Naive thymus-derived CD4-positive, alpha-beta T cell (primary cell): ENCODE results near the gene NOL4L. TPM values are rescaled to one million over a fixed set of nuclear protein-coding genes. Genes with fewer than 3 reads are reported as not detected.
A peak's percentile ranks its signal among the peaks of the same experiment; 100 is the strongest.

Experiments
- ATAC-seq: fragments of 150-1000 bp; cut with Tn5 transposase; 2 replicates; pipeline ENCODE4 v1.10.0; 2021; ENCODE audit warnings: mild to moderate bottlenecking, moderate library complexity
- CTCF ChIA-PET: fragments of 350-600 bp; sonication (Branson Sonifier 250); formaldehyde crosslinking; loops from one replicate; lab custom pipeline; 2021; ENCODE audit warnings: antibody characterized with exemption; lab: Charles Lee
- POLR2A ChIA-PET: fragments of 350-600 bp; sonication (Branson Sonifier 250); formaldehyde crosslinking; loops from one replicate; lab custom pipeline; 2021; ENCODE audit warnings: antibody characterized with exemption, inconsistent platforms; lab: Charles Lee
- DNase-seq, 9 donors: peaks; one replicate each; pipeline versions ENCODE4 v3.0.0 to v3.0.0-alpha.2; 2020 to 2022; ENCODE audit warnings: mixed read lengths in 1 of 9
- H3K27ac ChIP-seq: one replicate; pipeline ENCODE4 v1.7.0; 2013; ENCODE audit warnings: mild to moderate bottlenecking, low read depth, low read length, moderate library complexity
- H3K27me3 ChIP-seq, 2 donors: one replicate each; pipeline ENCODE4 v1.7.0; 2013; ENCODE audit warnings: low read length in 2 of 2, mild to moderate bottlenecking in 2 of 2, moderate library complexity in 2 of 2; ENCODE audit not compliant: control insufficient read depth in 2 of 2, insufficient read depth in 2 of 2
- H3K36me3 ChIP-seq, 3 experiments: 1 replicate in 2 of 3; 2 replicates in 1 of 3; pipeline ENCODE4 v1.7.0; 2013; ENCODE audit warnings: low read length in 3 of 3, mild to moderate bottlenecking in 3 of 3, moderate library complexity in 1 of 3; ENCODE audit not compliant: insufficient read depth in 3 of 3, control insufficient read depth in 2 of 3
- H3K4me1 ChIP-seq, 2 donors: one replicate each; pipeline ENCODE4 v1.7.0; 2013; ENCODE audit warnings: low read length in 2 of 2, mild to moderate bottlenecking in 2 of 2, moderate library complexity in 1 of 2; ENCODE audit not compliant: control insufficient read depth in 2 of 2, insufficient read depth in 2 of 2
- H3K4me3 ChIP-seq: 2 replicates; pipeline ENCODE4 v1.7.0; 2013; ENCODE audit warnings: mild to moderate bottlenecking, low read length
- H3K9me3 ChIP-seq, 3 experiments: 1 replicate in 2 of 3; 2 replicates in 1 of 3; pipeline ENCODE4 v1.7.0; 2013; ENCODE audit warnings: low read length in 3 of 3; ENCODE audit not compliant: control insufficient read depth in 2 of 3
- H3K27ac Mint-ChIP-seq, 9 donors: one replicate each; pipeline ENCODE4 v1.8.0; 2020 to 2022; ENCODE audit warnings: mixed read lengths in 9 of 9, mild to moderate bottlenecking in 8 of 9, moderate library complexity in 5 of 9, inconsistent platforms in 2 of 9
- H3K27me3 Mint-ChIP-seq, 5 donors: one replicate each; pipeline ENCODE4 v1.8.0; 2021 to 2022; ENCODE audit warnings: mixed read lengths in 5 of 5, mild to moderate bottlenecking in 1 of 5
- H3K36me3 Mint-ChIP-seq, 5 donors: one replicate each; pipeline ENCODE4 v1.8.0; 2020 to 2022; ENCODE audit warnings: mixed read lengths in 5 of 5, mild to moderate bottlenecking in 3 of 5, inconsistent platforms in 1 of 5
- H3K4me1 Mint-ChIP-seq, 7 donors: one replicate each; pipeline ENCODE4 v1.8.0; 2020 to 2022; ENCODE audit warnings: mixed read lengths in 7 of 7, mild to moderate bottlenecking in 3 of 7, inconsistent platforms in 1 of 7
- H3K4me3 Mint-ChIP-seq, 10 donors: one replicate each; pipeline ENCODE4 v1.8.0; 2020 to 2022; ENCODE audit warnings: mild to moderate bottlenecking in 10 of 10, mixed read lengths in 10 of 10, moderate library complexity in 6 of 10, inconsistent platforms in 2 of 10
- H3K9me3 Mint-ChIP-seq, 11 donors: one replicate each; pipeline ENCODE4 v1.8.0; 2020 to 2022; ENCODE audit warnings: mixed read lengths in 11 of 11, mild to moderate bottlenecking in 4 of 11, inconsistent platforms in 1 of 11, moderate library complexity in 1 of 11
- intact Hi-C, 2 donors: fragments of 100-400 bp; cut with micrococcal nuclease; formaldehyde crosslinking; loops; one replicate each; pipeline ENCODE4 v1.15.1; 2023
- polyA plus RNA-seq, 2 donors: library from polyadenylated mRNA; unstranded; fragments of 300-500 nt; fragmentation: Illumina TruSeq; gene quantifications; one replicate each; pipeline ENCODE4 v1.2.3, GENCODE V29; 2021
- total RNA-seq, 6 experiments: library from RNA in 5 of 6; stranded (reverse) in 5 of 6; gene quantifications; 1 replicate in 5 of 6; 2 replicates in 1 of 6; pipeline ENCODE4 v1.2.3 and lab custom pipeline; 2021 to 2026

The NOL4L gene
- total and polyA plus RNA-seq, 7 experiments from 2014 or later = 17.3 to 81.9 (median 62.7) TPM

- no peaks in the 10 kb centered on the region for H3K9me3 Mint-ChIP-seq
- DNase-seq = no peak
- Histone ChIP-seq H3K9me3 (no peaks in the 10 kb centered on the region), H3K4me3 (no peak overlapping the region), H3K27ac (peak overlapping the region; percentile 36), H3K4me1 (peaks cover 29 to 33% of the 10 kb centered on the region in 2 donors), H3K27me3 (no peaks in the 10 kb centered on the region), H3K36me3 (peaks cover 0 to 6% (median 5%) of the 10 kb centered on the region in 3 experiments)
- H3K4me3 Mint-ChIP-seq = no peak overlapping the region
- no peak overlapping the region for H3K27ac Mint-ChIP-seq
- ATAC-seq = no peak
- H3K4me1 Mint-ChIP-seq = peaks cover 1 to 52% (median 22%) of the 10 kb centered on the region in 7 donors
- intact Hi-C loops = no loop called here
- H3K36me3 Mint-ChIP-seq = peaks cover 0 to 14% (median 0%) of the 10 kb centered on the region in 5 donors
- no peaks in the 10 kb centered on the region for H3K27me3 Mint-ChIP-seq
- ChIA-PET POLR2A (no interaction called here), CTCF (interaction anchor here (0.5 kb wide), 1 partner anchor 9 kb away, joined by 3 read pairs; no protein-coding TSS in a partner anchor)
Observed at GRCh38 chr20:32567384-32568178, 17.6 kb downstream of the NOL4L start.

DNA sequence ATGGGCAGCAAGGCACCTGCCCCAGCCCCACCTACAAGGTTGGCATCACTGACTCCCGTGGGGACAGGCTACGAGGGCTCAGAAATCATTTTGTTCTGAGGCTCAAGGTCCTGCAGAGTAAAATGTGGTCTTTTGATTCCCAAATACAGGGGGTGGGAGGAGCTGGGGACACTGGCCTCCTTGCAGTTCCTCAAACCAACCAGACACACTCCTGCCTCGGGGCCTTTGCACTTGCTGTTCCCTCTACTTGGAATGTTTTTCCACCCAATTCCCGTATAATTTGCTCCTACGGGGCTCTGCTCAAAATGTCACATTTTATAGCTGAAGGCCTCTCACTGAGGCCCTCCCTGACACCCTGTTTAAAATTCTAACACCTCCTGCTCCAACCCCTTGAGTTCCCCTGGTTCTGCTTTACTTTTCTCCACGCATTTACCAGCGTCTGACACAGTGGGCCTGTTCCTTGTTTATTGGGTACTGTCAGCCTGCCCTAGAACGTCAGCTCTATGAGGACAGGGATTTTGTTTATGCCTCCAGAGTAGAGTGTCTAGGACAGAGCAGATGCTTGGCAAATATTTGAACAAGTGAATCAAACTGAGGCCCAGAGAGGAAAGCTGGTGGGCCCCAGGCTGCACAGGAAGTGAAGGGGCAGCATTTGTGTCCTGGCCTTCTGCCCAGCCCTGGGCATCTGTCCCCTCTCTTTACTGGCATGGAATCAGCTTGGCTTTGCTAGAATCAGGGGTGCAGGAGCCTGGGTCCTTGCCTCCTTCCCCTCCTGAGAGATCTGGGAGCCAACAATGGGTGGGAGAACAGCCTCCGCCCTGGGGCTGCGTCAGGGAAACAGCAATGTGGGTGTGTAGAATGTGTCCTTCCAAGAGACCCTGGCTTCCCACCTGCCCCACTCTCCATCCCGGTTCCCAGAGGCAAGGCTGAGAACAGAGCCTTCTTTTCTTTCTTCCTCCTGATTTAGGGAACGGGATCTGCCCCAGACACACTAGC lies 18.5 kb downstream of the NOL4L start:
- Mint-ChIP-seq H3K27me3 (no peaks in the 10 kb centered on the region), H3K4me3 (no peak overlapping the region), H3K9me3 (no peaks in the 10 kb centered on the region), H3K36me3 (peaks cover 0 to 14% (median 0%) of the 10 kb centered on the region in 5 donors), H3K4me1 (peaks cover 6 to 52% (median 31%) of the 10 kb centered on the region in 7 donors), H3K27ac (peak overlapping the region in 1 of 9 donors; percentile 85)
- CTCF ChIA-PET = interaction anchor here (0.9 kb wide), 1 partner anchor 44 kb away, joined by 3 read pairs; no protein-coding TSS in a partner anchor
- Histone ChIP-seq H3K36me3 (peaks cover 0 to 6% (median 5%) of the 10 kb centered on the region in 3 experiments), H3K27ac (peak overlapping the region; percentile 36), H3K27me3 (no peaks in the 10 kb centered on the region), H3K9me3 (no peaks in the 10 kb centered on the region), H3K4me3 (no peak overlapping the region), H3K4me1 (peaks cover 30 to 33% of the 10 kb centered on the region in 2 donors)
- intact Hi-C loops = no loop called here
- ATAC-seq (no peak), DNase-seq (no peak)
- POLR2A ChIA-PET = interaction anchor here (0.8 kb wide), 1 partner anchor 12 kb away, joined by 3 read pairs; no protein-coding TSS in a partner anchor

GRCh38 chr20:32565735-32566032 lies 19.4 kb downstream of the NOL4L start:
- H3K4me3 Mint-ChIP-seq = peak overlapping the region in 2 of 10 donors; percentile 13 to 30

GRCh38 chr20:32564921-32565734 lies 20.0 kb downstream of the NOL4L start:
- peak; percentile 55 for ATAC-seq
- H3K27ac ChIP-seq = no peak overlapping the region
- no peaks in the 10 kb centered on the region for H3K9me3 Mint-ChIP-seq
- H3K36me3 ChIP-seq = peaks cover 0 to 6% (median 5%) of the 10 kb centered on the region in 3 experiments
- H3K9me3 ChIP-seq = no peaks in the 10 kb centered on the region
- peak overlapping the region in 2 of 10 donors; percentile 13 to 30 for H3K4me3 Mint-ChIP-seq
- H3K36me3 Mint-ChIP-seq = peaks cover 0 to 14% (median 0%) of the 10 kb centered on the region in 5 donors
- intact Hi-C loops = no loop called here
- peak overlapping the region in 5 of 9 donors; percentile 13 to 95 (median 78) for H3K27ac Mint-ChIP-seq
- H3K27me3 Mint-ChIP-seq = no peaks in the 10 kb centered on the region
- ChIA-PET POLR2A (interaction anchor here (0.9 to 1.6 kb wide), 3 partner anchors 15 to 31 kb away, joined by 3 to 4 read pairs (median 4); no protein-coding TSS in a partner anchor), CTCF (interaction anchor here (0.7 kb wide), 1 partner anchor 420 kb away, joined by 3 read pairs; no protein-coding TSS in a partner anchor)
- H3K4me1 ChIP-seq = peaks cover 25 to 37% of the 10 kb centered on the region in 2 donors
- H3K27me3 ChIP-seq = no peaks in the 10 kb centered on the region
- no peak for DNase-seq
- H3K4me1 Mint-ChIP-seq = peaks cover 11 to 53% (median 46%) of the 10 kb centered on the region in 7 donors
- H3K4me3 ChIP-seq = no peak overlapping the region

More at GRCh38 chr20:32565735-32566032, 19.4 kb downstream of the NOL4L start:
- ATAC-seq (no peak), DNase-seq (no peak)
- H3K27ac ChIP-seq = no peak overlapping the region
- H3K36me3 ChIP-seq = peaks cover 0 to 6% (median 5%) of the 10 kb centered on the region in 3 experiments
- no peaks in the 10 kb centered on the region for H3K27me3 ChIP-seq
- peak overlapping the region in 5 of 9 donors; percentile 13 to 95 (median 78) for H3K27ac Mint-ChIP-seq
- ChIA-PET POLR2A (interaction anchor here (0.9 to 1.6 kb wide), 2 partner anchors 14 to 31 kb away, joined by 4 read pairs; no protein-coding TSS in a partner anchor), CTCF (interaction anchor here (0.7 to 0.9 kb wide), 2 partner anchors 43 to 419 kb away, joined by 3 read pairs; no protein-coding TSS in a partner anchor)
- H3K9me3 ChIP-seq = no peaks in the 10 kb centered on the region
- H3K27me3 Mint-ChIP-seq = no peaks in the 10 kb centered on the region
- intact Hi-C loops = no loop called here
- peaks cover 0 to 14% (median 0%) of the 10 kb centered on the region in 5 donors for H3K36me3 Mint-ChIP-seq
- peaks cover 30 to 37% of the 10 kb centered on the region in 2 donors for H3K4me1 ChIP-seq
- peaks cover 6 to 53% (median 41%) of the 10 kb centered on the region in 7 donors for H3K4me1 Mint-ChIP-seq
- H3K9me3 Mint-ChIP-seq = no peaks in the 10 kb centered on the region
- no peak overlapping the region for H3K4me3 ChIP-seq

- DNase-seq (no peak), ATAC-seq (no peak)
- no peak overlapping the region for H3K4me3 ChIP-seq
- POLR2A ChIA-PET = interaction anchor here (0.6 to 1.6 kb wide), 3 partner anchors 16 to 25 kb away, joined by 3 to 4 read pairs (median 3); no protein-coding TSS in a partner anchor
- Mint-ChIP-seq H3K9me3 (no peaks in the 10 kb centered on the region), H3K27ac (peak overlapping the region in 5 of 9 donors; percentile 7 to 88 (median 34)), H3K4me1 (peaks cover 12 to 51% (median 47%) of the 10 kb centered on the region in 7 donors), H3K36me3 (peaks cover 0 to 14% (median 0%) of the 10 kb centered on the region in 5 donors), H3K4me3 (no peak overlapping the region), H3K27me3 (no peaks in the 10 kb centered on the region)
- CTCF ChIA-PET = interaction anchor here (0.9 to 1.0 kb wide), 2 partner anchors 14 to 24 kb away, joined by 3 to 4 read pairs; no protein-coding TSS in a partner anchor
- no peaks in the 10 kb centered on the region for H3K9me3 ChIP-seq
- no peak overlapping the region for H3K27ac ChIP-seq
- intact Hi-C loops = no loop called here
- H3K36me3 ChIP-seq = peaks cover 0 to 6% (median 5%) of the 10 kb centered on the region in 3 experiments
- no peaks in the 10 kb centered on the region for H3K27me3 ChIP-seq
- peaks cover 21 to 37% of the 10 kb centered on the region in 2 donors for H3K4me1 ChIP-seq
Observed at GRCh38 chr20:32564440-32564839, 20.7 kb downstream of the NOL4L start.
